Measurements from ENCODE around the gene ZC3H12D. TPM values are rescaled to one million over a fixed set of nuclear protein-coding genes. Genes with fewer than 3 reads are reported as not detected.

The ZC3H12D gene
- total and polyA plus RNA-seq, 2 donors (not counting 1 experiment from before 2014, with no cell fraction given) = 63.1 to 190 TPM

DNA sequence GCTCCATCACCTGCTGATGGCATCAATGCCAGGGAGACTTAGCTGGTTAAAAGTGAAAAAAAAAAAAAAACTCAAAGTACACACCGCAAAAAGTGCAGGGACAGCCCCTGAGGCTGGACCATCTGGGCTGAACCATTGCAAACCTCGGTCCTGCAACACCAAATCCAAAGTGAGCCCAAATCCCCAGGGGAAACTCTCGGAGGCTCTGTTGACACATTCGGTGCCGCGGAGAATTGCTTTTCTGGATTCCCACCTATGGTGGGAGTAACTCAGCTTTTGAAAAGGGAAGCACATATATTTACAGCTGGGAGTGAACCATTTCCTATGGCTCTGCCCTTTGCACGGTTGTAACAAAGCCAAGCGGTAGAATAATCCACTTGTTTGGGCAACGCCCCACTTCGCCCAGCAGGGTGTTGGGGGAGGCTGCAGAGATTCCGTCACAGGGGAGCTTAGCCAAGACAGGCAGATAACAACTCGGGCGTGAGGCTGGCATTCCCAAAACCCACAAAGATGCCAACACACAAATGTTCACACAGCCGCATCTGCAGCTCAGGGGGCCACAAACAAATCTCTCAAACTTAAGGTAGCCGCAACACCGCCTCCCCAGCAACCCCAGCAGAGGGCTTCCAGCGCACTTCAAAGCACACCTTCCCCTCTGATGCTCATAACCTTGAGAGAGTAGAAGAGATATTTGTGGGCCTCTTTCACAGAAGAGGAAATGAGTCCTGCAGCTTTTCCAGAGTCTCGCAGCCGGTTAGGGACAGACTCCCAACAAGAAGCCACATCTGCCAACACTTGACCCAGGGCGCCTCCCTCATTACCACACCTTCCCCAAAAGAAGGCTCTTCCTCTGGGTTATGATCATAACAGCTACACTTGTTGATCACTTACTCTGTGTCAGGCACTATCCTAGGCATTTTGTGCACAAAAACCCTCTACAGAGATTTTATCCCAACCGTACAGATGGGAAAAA lies 11.4 kb downstream of the ZC3H12D start:
- no peaks in the 10 kb centered on the region for H3K27me3 Mint-ChIP-seq
- Histone ChIP-seq H2AFZ (ENCODE audit: insufficient read depth, low read depth, low read length, poor library complexity, severe bottlenecking) (no peak overlapping the region), H3K9me3 (ENCODE audit: control extremely low read depth in 1 of 3, control insufficient read depth in 2 of 3, insufficient read depth in 1 of 3, low read length in 2 of 3) (peaks cover 0 to 5% (median 0%) of the 10 kb centered on the region in 3 donors), H4K20me1 (ENCODE audit: control insufficient read depth, insufficient read depth, low read length, poor library complexity, severe bottlenecking) (peaks cover 14% of the 10 kb centered on the region), H3K36me3 (replicated peaks in 1 of 2; ENCODE audit: control extremely low read depth in 1 of 2, control insufficient read depth in 1 of 2, extremely low read depth in 1 of 2, insufficient read depth in 2 of 2, low read length in 1 of 2) (peaks cover 4 to 65% of the 10 kb centered on the region in 2 experiments), H3K9ac (ENCODE audit: low read length) (peak overlapping the region; percentile 48), H3K4me3 (ENCODE audit: control extremely low read depth in 1 of 5, extremely low read depth in 1 of 5, insufficient read depth in 1 of 5, low read depth in 2 of 5, low read length in 4 of 5) (peak overlapping the region in 4 of 5 experiments; percentile 5 to 55 (median 38)), H3K27ac (ENCODE audit: low read length in 2 of 2) (peak overlapping the region; percentile 67 to 84), H3K79me2 (ENCODE audit: control insufficient read depth, insufficient read depth, low read length) (peaks cover 98% of the 10 kb centered on the region), H3K4me1 (ENCODE audit: control insufficient read depth in 2 of 2, insufficient read depth in 2 of 2, low read length in 2 of 2) (peaks cover 87 to 98% of the 10 kb centered on the region in 2 donors), H3K4me2 (replicated peaks; ENCODE audit: low read depth, low read length, poor library complexity, severe bottlenecking) (peak overlapping the region; percentile 74), H3K27me3 (replicated peaks in 1 of 4; ENCODE audit: control extremely low read depth in 1 of 4, control insufficient read depth in 3 of 4, insufficient read depth in 4 of 4, low read length in 3 of 4) (no peaks in the 10 kb centered on the region)
- ATAC-seq (ENCODE audit: low read depth) = peak; percentile 34
- intact Hi-C loops (cut with micrococcal nuclease) = loop anchor here (1.0 to 5.0 kb wide), 2 partner anchors 44 to 711 kb away; no protein-coding TSS in a partner anchor
- TF ChIP-seq, protein P1, sequence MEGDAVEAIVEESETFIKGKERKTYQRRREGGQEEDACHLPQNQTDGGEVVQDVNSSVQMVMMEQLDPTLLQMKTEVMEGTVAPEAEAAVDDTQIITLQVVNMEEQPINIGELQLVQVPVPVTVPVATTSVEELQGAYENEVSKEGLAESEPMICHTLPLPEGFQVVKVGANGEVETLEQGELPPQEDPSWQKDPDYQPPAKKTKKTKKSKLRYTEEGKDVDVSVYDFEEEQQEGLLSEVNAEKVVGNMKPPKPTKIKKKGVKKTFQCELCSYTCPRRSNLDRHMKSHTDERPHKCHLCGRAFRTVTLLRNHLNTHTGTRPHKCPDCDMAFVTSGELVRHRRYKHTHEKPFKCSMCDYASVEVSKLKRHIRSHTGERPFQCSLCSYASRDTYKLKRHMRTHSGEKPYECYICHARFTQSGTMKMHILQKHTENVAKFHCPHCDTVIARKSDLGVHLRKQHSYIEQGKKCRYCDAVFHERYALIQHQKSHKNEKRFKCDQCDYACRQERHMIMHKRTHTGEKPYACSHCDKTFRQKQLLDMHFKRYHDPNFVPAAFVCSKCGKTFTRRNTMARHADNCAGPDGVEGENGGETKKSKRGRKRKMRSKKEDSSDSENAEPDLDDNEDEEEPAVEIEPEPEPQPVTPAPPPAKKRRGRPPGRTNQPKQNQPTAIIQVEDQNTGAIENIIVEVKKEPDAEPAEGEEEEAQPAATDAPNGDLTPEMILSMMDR (IDR thresholded peaks at IDR 0.05) = peak; percentile 48
- TF ChIP-seq EZH2 (IDR thresholded peaks at IDR 0.05; ENCODE audit: borderline replicate concordance, insufficient read depth, low read depth, low read length, poor library complexity, severe bottlenecking) = no peak
- POLR2A ChIA-PET = interaction anchor here (0.5 to 3.3 kb wide), 4 partner anchors 16 to 1902 kb away, joined by 3 to 23 read pairs (median 8); no protein-coding TSS in a partner anchor
- H3K9me3 Mint-ChIP-seq (ENCODE audit: insufficient read depth) = no peaks in the 10 kb centered on the region
- WGBS (ENCODE audit: insufficient coverage) = 36% methylated on average over 13 of the region's 21 CpGs
- peak; percentile 65 for DNase-seq
- peak overlapping the region; percentile 89 for H3K4me3 Mint-ChIP-seq
- peak overlapping the region; percentile 94 for H3K27ac Mint-ChIP-seq
- H3K4me1 Mint-ChIP-seq = peaks cover 84% of the 10 kb centered on the region
- CTCF ChIA-PET = interaction anchor here (0.5 to 5.9 kb wide), 19 partner anchors 8 to 445 kb away, joined by 3 to 60 read pairs (median 5); partner anchors contain the start of gene ZC3H12D

Measured in B cell (primary cell).